HG03558 (cell line): ENCODE results near the gene PTP4A2.
"Not testable (repeated sequence)": the region's sequence is repeated elsewhere in the genome, so short reads cannot be mapped to it uniquely, and the experiment has no call there.

Experiments
- ATAC-seq: cut with Tn5 transposase; IDR thresholded peaks from one replicate; pipeline ENCODE4 v1.9.1; 2021; ENCODE audit warnings: moderate number of reproducible peaks; ENCODE audit not compliant: unreplicated experiment; ENCODE audit errors: extremely low read depth

PTP4A2 gene

GRCh38 chr1:31926853-31927660 is 11.1 kb downstream of the PTP4A2 start:
- no peak for ATAC-seq

GRCh38 chr1:31926252-31926651 is 11.9 kb downstream of the PTP4A2 start:
- no peak for ATAC-seq

GRCh38 chr1:31925824-31926223 is 12.3 kb downstream of the PTP4A2 start:
- ATAC-seq = not testable (repeated sequence)

GRCh38 chr1:31924839-31925238 is 13.3 kb downstream of the PTP4A2 start:
- ATAC-seq = no peak

- no peak for ATAC-seq
Measured at GRCh38 chr1:31923901-31924535, 14.2 kb downstream of the PTP4A2 start.

- no peak for ATAC-seq
Measured at GRCh38 chr1:31920956-31921355, 17.2 kb downstream of the PTP4A2 start.

- no peak for ATAC-seq
Measured at GRCh38 chr1:31919591-31919990, 18.6 kb downstream of the PTP4A2 start.

GRCh38 chr1:31915438-31915837 is 22.7 kb downstream of the PTP4A2 start:
- no peak for ATAC-seq

GRCh38 chr1:31913968-31914367 is 24.2 kb downstream of the PTP4A2 start:
- no peak for ATAC-seq

GRCh38 chr1:31912839-31913239 is 25.3 kb downstream of the PTP4A2 start:
- no peak for ATAC-seq

GRCh38 chr1:31911994-31912780 is 26.0 kb downstream of the PTP4A2 start:
- no peak for ATAC-seq

- no peak for ATAC-seq
Measured at GRCh38 chr1:31910933-31911332, 27.2 kb downstream of the PTP4A2 start.

GRCh38 chr1:31909691-31910090 is 28.5 kb downstream of the PTP4A2 start:
- no peak for ATAC-seq

- no peak for ATAC-seq
Measured at GRCh38 chr1:31906557-31906956, 31.6 kb downstream of the PTP4A2 start.

- no peak for ATAC-seq
Measured at GRCh38 chr1:31905681-31906080, 32.5 kb downstream of the PTP4A2 start.

- no peak for ATAC-seq
Measured at GRCh38 chr1:31905093-31905509, 33.1 kb downstream of the PTP4A2 start.

GRCh38 chr1:31904339-31905092 is 33.7 kb downstream of the PTP4A2 start:
- ATAC-seq = no peak

- ATAC-seq = no peak
Measured at GRCh38 chr1:31902510-31902860, 35.7 kb downstream of the PTP4A2 start.

GRCh38 chr1:31901838-31902509 is 36.2 kb downstream of the PTP4A2 start:
- no peak for ATAC-seq

- ATAC-seq = no peak
Measured at GRCh38 chr1:31900790-31901189, 37.4 kb downstream of the PTP4A2 start.
